ENCODE data around the gene WWOX. TPM values are rescaled to one million over a fixed set of nuclear protein-coding genes. Genes with fewer than 3 reads are reported as not detected.
"Not testable (repeated sequence)": the region's sequence is repeated elsewhere in the genome, so short reads cannot be mapped to it uniquely, and the experiment has no call there.

WWOX gene
- total RNA-seq, 1 donor from 2014 or later: 15.8 TPM

GRCh38 chr16:79209308-79209707 lies 1109.9 kb downstream of the WWOX start:
- no peak for DNase-seq (ENCODE audit: low spot score)

GRCh38 chr16:79210607-79211006 lies 1111.2 kb downstream of the WWOX start:
- no peak for DNase-seq (ENCODE audit: low spot score)

- DNase-seq (ENCODE audit: low spot score): no peak
Measured at GRCh38 chr16:79211586-79211985, 1112.1 kb downstream of the WWOX start.

- DNase-seq (ENCODE audit: low spot score): no peak
Measured at GRCh38 chr16:79212114-79212791, 1112.8 kb downstream of the WWOX start.

- no peak for DNase-seq (ENCODE audit: low spot score)
Measured at GRCh38 chr16:79213214-79213613, 1113.8 kb downstream of the WWOX start.

- DNase-seq (ENCODE audit: low spot score): no peak
Measured at GRCh38 chr16:79215289-79215688, 1115.8 kb downstream of the WWOX start.

- DNase-seq (ENCODE audit: low spot score): no peak
Measured at GRCh38 chr16:79217375-79218011, 1118.0 kb downstream of the WWOX start.

- DNase-seq (ENCODE audit: low spot score): no peak
Measured at GRCh38 chr16:79218351-79218750, 1118.9 kb downstream of the WWOX start.

- DNase-seq (ENCODE audit: low spot score): not testable (repeated sequence)
Measured at GRCh38 chr16:79225994-79226393, 1126.5 kb downstream of the WWOX start.

- DNase-seq (ENCODE audit: low spot score): no peak
Measured at GRCh38 chr16:79229361-79229760, 1129.9 kb downstream of the WWOX start.

- not testable (repeated sequence) for DNase-seq (ENCODE audit: low spot score)
Measured at GRCh38 chr16:79245700-79246099, 1146.2 kb downstream of the WWOX start.

GRCh38 chr16:79247386-79247785 lies 1147.9 kb downstream of the WWOX start:
- no peak for DNase-seq (ENCODE audit: low spot score)

- no peak for DNase-seq (ENCODE audit: low spot score)
Measured at GRCh38 chr16:79248351-79248750, 1148.9 kb downstream of the WWOX start.

GRCh38 chr16:79250502-79251098 lies 1151.1 kb downstream of the WWOX start:
- DNase-seq (ENCODE audit: low spot score): no peak

- no peak for DNase-seq (ENCODE audit: low spot score)
Measured at GRCh38 chr16:79253100-79253631, 1153.7 kb downstream of the WWOX start.

GRCh38 chr16:79257953-79258490 lies 1158.6 kb downstream of the WWOX start:
- DNase-seq (ENCODE audit: low spot score): no peak

- not testable (repeated sequence) for DNase-seq (ENCODE audit: low spot score)
Measured at GRCh38 chr16:79260890-79261289, 1161.4 kb downstream of the WWOX start.

- no peak for DNase-seq (ENCODE audit: low spot score)
Measured at GRCh38 chr16:79261481-79261940, 1162.1 kb downstream of the WWOX start.

GRCh38 chr16:79261944-79262552 lies 1162.6 kb downstream of the WWOX start:
- DNase-seq (ENCODE audit: low spot score): no peak

All from mesenteric fat pad (tissue), 1 donor.